Calu3 (cell line): Measurements from ENCODE around the gene TFAP2C. TPM values are rescaled to one million over a fixed set of nuclear protein-coding genes. Genes with fewer than 3 reads are reported as not detected.

ENCODE experiments used
- BruUV-seq: library from RNA; stranded (reverse); fragments of 400-500 nt; replicated peaks from 2 replicates; lab custom pipeline; 2021; lab: Mats Ljungman, UMichigan
- CTCF ChIA-PET: fragments of 300-600 bp; sonication (Branson Sonifier 250); formaldehyde crosslinking; loops from one replicate; lab custom pipeline; 2022; ENCODE audit warnings: antibody characterized with exemption; lab: Charles Lee
- DNase-seq: peaks from one replicate; pipeline ENCODE4 v3.0.0; 2022
- H3K27ac Mint-ChIP-seq: one replicate; pipeline ENCODE4 v1.8.0; 2022; ENCODE audit warnings: mixed read lengths; ENCODE audit not compliant: unreplicated experiment
- H3K27me3 Mint-ChIP-seq: one replicate; pipeline ENCODE4 v1.8.0; 2022; ENCODE audit warnings: mixed read lengths; ENCODE audit not compliant: unreplicated experiment
- H3K36me3 Mint-ChIP-seq: one replicate; pipeline ENCODE4 v1.8.0; 2022; ENCODE audit warnings: mild to moderate bottlenecking, moderate library complexity, mixed read lengths; ENCODE audit not compliant: insufficient read depth, unreplicated experiment
- H3K4me1 Mint-ChIP-seq: one replicate; pipeline ENCODE4 v1.8.0; 2022; ENCODE audit warnings: mild to moderate bottlenecking, low read depth, mixed read lengths; ENCODE audit not compliant: unreplicated experiment
- H3K4me3 Mint-ChIP-seq: one replicate; pipeline ENCODE4 v1.8.0; 2022; ENCODE audit warnings: mild to moderate bottlenecking, low read depth, moderate library complexity, mixed read lengths; ENCODE audit not compliant: unreplicated experiment
- H3K9me3 Mint-ChIP-seq: one replicate; pipeline ENCODE4 v1.8.0; 2022; ENCODE audit warnings: low read depth, mixed read lengths; ENCODE audit not compliant: unreplicated experiment
- intact Hi-C: fragments of 100-400 bp; cut with micrococcal nuclease; formaldehyde crosslinking; loops from one replicate; pipeline ENCODE4 v1.10.0; 2022; ENCODE audit not compliant: unreplicated experiment
- total RNA-seq: library from RNA; stranded (reverse); gene quantifications from 2 replicates; pipeline ENCODE4 v1.2.3, GENCODE V29; 2022
- TF ChIP-seq, protein P1 (sequence below): fragments of 200-600 bp; IDR thresholded peaks from one replicate; pipeline ENCODE4 v1.8.0; 2022; ENCODE audit warnings: antibody characterized with exemption; ENCODE audit not compliant: unreplicated experiment

The TFAP2C gene
- total RNA-seq, 1 experiment from 2014 or later, result 3.4 TPM

DNA sequence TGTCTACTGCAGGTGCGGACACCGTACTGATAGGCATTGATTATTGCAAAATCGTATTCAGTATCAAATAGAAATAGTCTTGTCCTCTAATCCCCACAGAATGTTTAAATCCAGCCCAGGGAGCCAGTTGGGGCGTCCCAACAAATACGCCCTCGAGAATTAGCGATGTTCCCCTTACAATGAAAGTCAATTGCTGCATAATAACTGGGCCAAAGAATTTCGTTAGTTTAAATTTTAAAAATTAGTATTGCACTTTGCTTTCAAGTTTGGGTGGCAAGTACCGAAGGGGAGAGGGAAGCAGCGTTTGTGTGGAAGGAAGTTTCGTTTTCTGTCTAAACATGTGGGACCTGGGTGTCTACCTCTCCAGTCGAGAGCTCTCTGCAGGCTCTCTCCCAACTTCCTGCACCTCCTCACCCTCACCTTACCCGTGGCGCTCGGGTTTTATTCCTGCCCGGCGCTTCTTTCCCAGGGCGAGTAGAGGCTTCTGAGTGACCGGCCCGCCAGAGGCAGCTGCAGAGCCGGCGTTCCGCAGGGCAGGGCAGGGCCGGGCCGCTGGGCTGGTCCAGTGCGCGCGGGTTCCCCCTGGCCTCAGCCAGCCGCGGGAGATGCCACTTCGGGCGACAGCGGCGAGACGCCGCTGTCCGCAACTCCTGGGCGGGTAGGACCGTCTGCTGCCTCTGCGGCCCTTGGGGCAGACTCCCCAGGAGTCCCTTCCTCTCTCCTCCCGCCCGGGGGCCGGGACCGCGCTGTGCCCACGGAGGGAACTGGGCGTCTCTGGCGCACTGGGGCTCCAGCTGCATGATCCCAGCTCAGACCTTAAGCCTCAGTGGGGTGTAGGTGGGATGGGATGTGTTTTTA lies 862 bp upstream of the TFAP2C start:
- no peaks in the 10 kb centered on the region for H3K27me3 Mint-ChIP-seq
- H3K36me3 Mint-ChIP-seq, result peaks cover 26% of the 10 kb centered on the region
- TF ChIP-seq, protein P1, sequence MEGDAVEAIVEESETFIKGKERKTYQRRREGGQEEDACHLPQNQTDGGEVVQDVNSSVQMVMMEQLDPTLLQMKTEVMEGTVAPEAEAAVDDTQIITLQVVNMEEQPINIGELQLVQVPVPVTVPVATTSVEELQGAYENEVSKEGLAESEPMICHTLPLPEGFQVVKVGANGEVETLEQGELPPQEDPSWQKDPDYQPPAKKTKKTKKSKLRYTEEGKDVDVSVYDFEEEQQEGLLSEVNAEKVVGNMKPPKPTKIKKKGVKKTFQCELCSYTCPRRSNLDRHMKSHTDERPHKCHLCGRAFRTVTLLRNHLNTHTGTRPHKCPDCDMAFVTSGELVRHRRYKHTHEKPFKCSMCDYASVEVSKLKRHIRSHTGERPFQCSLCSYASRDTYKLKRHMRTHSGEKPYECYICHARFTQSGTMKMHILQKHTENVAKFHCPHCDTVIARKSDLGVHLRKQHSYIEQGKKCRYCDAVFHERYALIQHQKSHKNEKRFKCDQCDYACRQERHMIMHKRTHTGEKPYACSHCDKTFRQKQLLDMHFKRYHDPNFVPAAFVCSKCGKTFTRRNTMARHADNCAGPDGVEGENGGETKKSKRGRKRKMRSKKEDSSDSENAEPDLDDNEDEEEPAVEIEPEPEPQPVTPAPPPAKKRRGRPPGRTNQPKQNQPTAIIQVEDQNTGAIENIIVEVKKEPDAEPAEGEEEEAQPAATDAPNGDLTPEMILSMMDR, result no peak
- intact Hi-C loops, result loop anchor here (10.0 kb wide), 1 partner anchor 73 kb away; no protein-coding TSS in a partner anchor
- H3K27ac Mint-ChIP-seq, result no peak overlapping the region
- no peaks in the 10 kb centered on the region for H3K9me3 Mint-ChIP-seq
- no TSS peak for BruUV-seq
- no peaks in the 10 kb centered on the region for H3K4me1 Mint-ChIP-seq
- CTCF ChIA-PET, result interaction anchor here (0.6 kb wide), 1 partner anchor 90 kb away, joined by 3 read pairs; no protein-coding TSS in a partner anchor
- peak; percentile 47 for DNase-seq
- peak overlapping the region; percentile 81 for H3K4me3 Mint-ChIP-seq

- TF ChIP-seq, protein P1, result no peak
- no peaks in the 10 kb centered on the region for H3K4me1 Mint-ChIP-seq
- peaks cover 26% of the 10 kb centered on the region for H3K36me3 Mint-ChIP-seq
- H3K4me3 Mint-ChIP-seq, result peak overlapping the region; percentile 81
- peak overlapping the region; percentile 83 for H3K27ac Mint-ChIP-seq
- DNase-seq, result peak; percentile 8
- intact Hi-C loops, result loop anchor here (10.0 kb wide), 2 partner anchors 55 to 75 kb away; no protein-coding TSS in a partner anchor
- no peaks in the 10 kb centered on the region for H3K9me3 Mint-ChIP-seq
- H3K27me3 Mint-ChIP-seq, result no peaks in the 10 kb centered on the region
- CTCF ChIA-PET, result interaction anchor here (0.9 kb wide), 1 partner anchor 23 kb away, joined by 3 read pairs; no protein-coding TSS in a partner anchor
- no TSS peak for BruUV-seq
Measured at GRCh38 chr20:56629464-56630085, 469 bp downstream of the TFAP2C start.

GRCh38 chr20:56630086-56630493 lies 984 bp downstream of the TFAP2C start:
- H3K27ac Mint-ChIP-seq, result peak overlapping the region; percentile 83
- intact Hi-C loops, result loop anchor here (10.0 kb wide), 1 partner anchor 55 kb away; no protein-coding TSS in a partner anchor
- H3K4me1 Mint-ChIP-seq, result no peaks in the 10 kb centered on the region
- peak; percentile 84 for DNase-seq
- TF ChIP-seq, protein P1, result no peak
- peaks cover 26% of the 10 kb centered on the region for H3K36me3 Mint-ChIP-seq
- H3K4me3 Mint-ChIP-seq, result peak overlapping the region; percentile 81
- H3K27me3 Mint-ChIP-seq, result no peaks in the 10 kb centered on the region
- no peaks in the 10 kb centered on the region for H3K9me3 Mint-ChIP-seq
- BruUV-seq, result no TSS peak
- CTCF ChIA-PET, result interaction anchor here (0.9 kb wide), 1 partner anchor 23 kb away, joined by 3 read pairs; no protein-coding TSS in a partner anchor

DNA sequence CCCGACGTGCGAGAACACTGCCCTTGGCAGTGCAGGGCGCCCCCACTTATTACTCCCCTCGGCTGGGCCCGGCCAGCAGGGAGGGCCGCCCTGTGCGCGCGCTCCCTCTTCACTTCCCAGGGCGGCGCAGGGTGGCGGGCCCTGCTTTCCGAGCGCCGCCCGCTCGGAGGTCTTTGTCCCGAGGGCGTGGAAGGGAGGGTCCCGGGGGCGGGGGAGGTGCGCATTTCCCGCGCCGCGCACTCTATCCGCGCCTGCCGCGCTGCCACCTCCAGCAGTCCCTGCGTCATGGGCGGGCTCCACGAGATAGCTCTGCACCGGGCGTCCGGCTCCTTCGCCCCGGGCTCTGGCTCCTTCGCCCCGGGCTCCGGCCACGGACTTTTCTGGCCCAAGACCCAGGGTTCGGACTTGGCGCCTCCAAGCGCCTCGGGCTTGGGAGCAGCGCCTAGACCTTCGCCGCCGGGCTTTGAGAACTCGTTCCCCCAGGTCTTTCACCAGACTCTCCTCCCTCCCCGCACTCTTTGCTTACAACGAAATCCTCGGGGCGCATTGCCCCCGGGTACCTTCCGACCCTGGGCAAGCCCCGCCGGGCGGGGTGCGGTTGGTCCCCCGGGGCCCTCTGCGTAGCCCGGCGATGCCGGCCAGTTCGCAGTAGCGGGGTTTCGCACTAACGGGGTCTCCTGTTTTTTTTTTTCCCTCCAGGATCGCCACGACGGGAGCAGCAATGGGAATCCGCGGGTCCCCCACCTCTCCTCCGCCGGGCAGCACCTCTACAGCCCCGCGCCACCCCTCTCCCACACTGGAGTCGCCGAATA lies 1.6 kb downstream of the TFAP2C start:
- TF ChIP-seq, protein P1, result no peak
- no peak for DNase-seq
- H3K36me3 Mint-ChIP-seq, result peaks cover 26% of the 10 kb centered on the region
- intact Hi-C loops, result loop anchor here (10.0 kb wide), 1 partner anchor 56 kb away; no protein-coding TSS in a partner anchor
- H3K9me3 Mint-ChIP-seq, result no peaks in the 10 kb centered on the region
- CTCF ChIA-PET, result interaction anchor here (0.9 kb wide), 1 partner anchor 24 kb away, joined by 3 read pairs; no protein-coding TSS in a partner anchor
- BruUV-seq, result no TSS peak
- H3K4me1 Mint-ChIP-seq, result no peaks in the 10 kb centered on the region
- H3K27ac Mint-ChIP-seq, result no peak overlapping the region
- H3K27me3 Mint-ChIP-seq, result no peaks in the 10 kb centered on the region
- H3K4me3 Mint-ChIP-seq, result peak overlapping the region; percentile 81
